GM12878 (cell line): ENCODE results near the gene MALT1. TPM values are rescaled to one million over a fixed set of nuclear protein-coding genes. Genes with fewer than 3 reads are reported as not detected.

Source experiments
- ATAC-seq: fragments of 200-7000 bp; cut with Tn5 transposase; 3 replicates; pipeline ENCODE4 v1.9.1; 2020; ENCODE audit warnings: mild to moderate bottlenecking, moderate library complexity
- BruUV-seq: library from RNA; stranded (reverse); fragments of 400-500 nt; replicated peaks from 2 replicates; lab custom pipeline; 2021; lab: Mats Ljungman, UMichigan
- CTCF ChIA-PET: fragments of 300-600 bp; sonication (Branson Sonifier 250); formaldehyde crosslinking; extraction: SDS; loops from one replicate; lab custom pipeline; 2021; ENCODE audit warnings: inconsistent platforms; lab: Yijun Ruan, JAX
- POLR2A ChIA-PET: fragments of 350-600 bp; formaldehyde crosslinking; extraction: SDS; loops from one replicate; lab custom pipeline; 2021; ENCODE audit warnings: inconsistent platforms; lab: Charles Lee
- RAD21 ChIA-PET: fragments of 300-600 bp; sonication (Branson Sonifier 250); formaldehyde crosslinking; loops from one replicate; lab custom pipeline; 2023; ENCODE audit warnings: antibody characterized with exemption; ENCODE audit not compliant: unreplicated experiment; lab: Charles Lee
- SMC1A ChIA-PET: fragments of 300-600 bp; sonication (Branson Sonifier 250); formaldehyde crosslinking; loops from one replicate; lab custom pipeline; 2023; ENCODE audit not compliant: unreplicated experiment, uncharacterized antibody; lab: Charles Lee
- DNase-seq: peaks from one replicate; pipeline ENCODE4 v3.0.0-alpha.2; 2011; ENCODE audit warnings: low read depth, low spot score
- FAIRE-seq: peaks from 3 replicates; lab custom pipeline; 2011; peaks lifted over from hg19 to GRCh38; lab: Jason Lieb, UNC
- H2AFZ ChIP-seq: 2 replicates; pipeline ENCODE4 v1.6.0; 2011; ENCODE audit warnings: low read depth, low read length, control low read depth; ENCODE audit not compliant: control insufficient read depth
- H3K27ac ChIP-seq: 2 replicates; pipeline ENCODE4 v1.5.1; 2011; ENCODE audit warnings: control low read depth; ENCODE audit not compliant: control insufficient read depth, insufficient read depth
- H3K27me3 ChIP-seq, 2 experiments: replicated peaks in 1 of 2; 2 replicates each; pipeline versions ENCODE4 v1.6.0 to v1.6.1; 2011; ENCODE audit warnings: low read length in 1 of 2; ENCODE audit not compliant: control insufficient read depth in 2 of 2, insufficient read depth in 2 of 2
- H3K36me3 ChIP-seq, 2 experiments: 2 replicates each; pipeline ENCODE4 v1.5.1; 2011; ENCODE audit warnings: low read length in 1 of 2; ENCODE audit not compliant: control insufficient read depth in 2 of 2, insufficient read depth in 2 of 2
- H3K4me1 ChIP-seq: 2 replicates; pipeline ENCODE4 v1.6.1; 2011; ENCODE audit warnings: mild to moderate bottlenecking, low read length, moderate library complexity, mixed read lengths; ENCODE audit not compliant: control insufficient read depth, insufficient read depth
- H3K4me2 ChIP-seq: 2 replicates; pipeline ENCODE4 v1.6.0; 2011; ENCODE audit warnings: control low read depth; ENCODE audit not compliant: control insufficient read depth, insufficient read depth
- H3K4me3 ChIP-seq: fragments of 200-600 bp; sonication (generic); 2 replicates; pipeline ENCODE4 v1.5.1; 2016
- H3K79me2 ChIP-seq: 2 replicates; pipeline ENCODE4 v1.6.0; 2011; ENCODE audit warnings: low read length; ENCODE audit not compliant: control insufficient read depth, insufficient read depth
- H3K9ac ChIP-seq: 2 replicates; pipeline ENCODE4 v1.8.0; 2011; ENCODE audit warnings: low read length, control low read depth, mixed read lengths; ENCODE audit not compliant: control insufficient read depth, insufficient read depth
- H3K9me3 ChIP-seq: replicated peaks from 3 replicates; pipeline ENCODE4 v1.5.1; 2011; ENCODE audit warnings: mild to moderate bottlenecking, low read length; ENCODE audit not compliant: control insufficient read depth, insufficient read depth
- H4K20me1 ChIP-seq: 2 replicates; pipeline ENCODE4 v1.6.0; 2011; ENCODE audit not compliant: control insufficient read depth, insufficient read depth
- BACH1 ChIP-seq: fragments of 450-650 bp; IDR thresholded peaks from 2 replicates; pipeline ENCODE4 v1.6.1; 2017; ENCODE audit warnings: mild to moderate bottlenecking, borderline replicate concordance
- CBX3 ChIP-seq: fragments of 200-600 bp; sonication (generic); IDR thresholded peaks from 2 replicates; pipeline ENCODE4 v1.6.1; 2016; ENCODE audit warnings: low read depth, borderline replicate concordance
- CBX5 ChIP-seq: sonication (generic); IDR thresholded peaks from 2 replicates; pipeline ENCODE4 v1.6.1; 2016; ENCODE audit warnings: low read depth, moderate library complexity, mild to moderate bottlenecking, inconsistent platforms
- ESRRA ChIP-seq: IDR thresholded peaks from 2 replicates; pipeline ENCODE4 v1.6.1; 2012; ENCODE audit warnings: mild to moderate bottlenecking, low read length, improper control_type of control experiment
- JUND ChIP-seq: IDR thresholded peaks from 2 replicates; pipeline ENCODE4 v1.6.1; 2012; ENCODE audit warnings: low read depth, mild to moderate bottlenecking, low read length, improper control_type of control experiment, moderate library complexity
- STAT1 ChIP-seq: fragments of 450-650 bp; conservative IDR thresholded peaks from 2 replicates; pipeline ENCODE4 v1.6.1; 2014; ENCODE audit warnings: antibody characterized with exemption, mild to moderate bottlenecking
- USF1 ChIP-seq: IDR thresholded peaks from 2 replicates; pipeline ENCODE4 v1.6.1; 2011; ENCODE audit warnings: borderline replicate concordance, low read depth, mild to moderate bottlenecking, moderate library complexity, mixed read lengths, low read length; ENCODE audit not compliant: insufficient read depth; ENCODE audit errors: extremely low read length
- WGBS: methylation state at CpG from one replicate; pipeline ENCODE4 v1.1.6; 2016; ENCODE audit warnings: low lambda C conversion rate; ENCODE audit not compliant: insufficient replicate concordance, insufficient coverage; ENCODE audit errors: missing lambda C conversion rate; 5-methylcytosine and 5-hydroxymethylcytosine counted together
- in situ Hi-C: fragments of 300-500 bp; cut with MboI; formaldehyde crosslinking; loops from 9 replicates; pipeline ENCODE4 v1.14.3; 2018; ENCODE audit warnings: mixed read lengths
- intact Hi-C: fragments of 100-400 bp; cut with micrococcal nuclease; formaldehyde crosslinking; loops from one replicate; pipeline ENCODE4 v1.14.2; 2022; ENCODE audit not compliant: unreplicated experiment
- polyA plus RNA-seq, 11 experiments: library from polyadenylated mRNA; depleted of rRNA in 4 of 11; unstranded in 6 of 11; stranded (reverse) in 5 of 11; fragments of >200 nt; fragmentation: Nextera tagmentation in 4 of 11; fragmentation: Illumina TruSeq in 1 of 11; extraction: Ambion mirVana in 4 of 11; extraction: Trizol in 1 of 11; gene quantifications; 1 replicate in 1 of 11; 2 replicates in 10 of 11; pipeline versions ENCODE4 v1.2.1 to v1.2.3, GENCODE V29; 2011 to 2016; ENCODE audit warnings: inconsistent platforms in 2 of 11, missing spikeins in 2 of 11, low read depth in 1 of 11
- total RNA-seq, 4 experiments: library from RNA; depleted of rRNA in 3 of 4; stranded (reverse); fragments of >200 nt in 3 of 4; fragmentation: Illumina TruSeq in 1 of 4; extraction: Trizol in 1 of 4; gene quantifications; 2 replicates each; pipeline versions ENCODE4 v1.2.1 to v1.2.3, GENCODE V29; 2013 to 2021

MALT1 gene
- total and polyA plus RNA-seq, 10 of the 15 experiments (the other 5 are each of a cell fraction or from before 2014, with no cell fraction given) = 17.6 to 126 (median 45.4) TPM

- BruUV-seq = no TSS peak
- Histone ChIP-seq H3K27me3 (no peaks in the 10 kb centered on the region), H3K9me3 (no peaks in the 10 kb centered on the region), H3K79me2 (no peaks in the 10 kb centered on the region), H3K4me3 (no peak overlapping the region), H4K20me1 (no peaks in the 10 kb centered on the region), H3K36me3 (peaks cover 9 to 27% of the 10 kb centered on the region in 2 experiments), H3K4me2 (no peak overlapping the region), H2AFZ (no peak overlapping the region), H3K4me1 (peaks cover 9% of the 10 kb centered on the region; the same call in 1 of the 2 replicates), H3K9ac (no peak overlapping the region), H3K27ac (peak overlapping the region; percentile 41; the same call in 1 of the 2 replicates)
- ChIA-PET POLR2A (interaction anchor here (0.5 kb wide), 1 partner anchor 17 kb away, joined by 6 read pairs; no protein-coding TSS in a partner anchor), RAD21 (interaction anchor here (1.5 to 1.9 kb wide), 2 partner anchors 20 to 48 kb away, joined by 4 read pairs; no protein-coding TSS in a partner anchor), CTCF (interaction anchor here (1.0 to 2.2 kb wide), 2 partner anchors 30 to 186 kb away, joined by 4 to 10 read pairs; no protein-coding TSS in a partner anchor), SMC1A (no interaction called here)
- 3% methylated on average over 2 of the region's 2 CpGs for WGBS
- in situ Hi-C loops = no loop called here
- FAIRE-seq (no peak), DNase-seq (no peak), ATAC-seq (no peak)
- intact Hi-C loops = no loop called here
- TF ChIP-seq JUND (no peak), USF1 (no peak), STAT1 (no peak), CBX3 (no peak), BACH1 (no peak), CBX5 (no peak), ESRRA (no peak)
Measured at GRCh38 chr18:58715540-58715939, 44.3 kb downstream of the MALT1 start.
